Osteoblast (primary cell): ENCODE data around the gene UGT1A3. TPM values are rescaled to one million over a fixed set of nuclear protein-coding genes. Genes with fewer than 3 reads are reported as not detected.
"Not testable (repeated sequence)": the region's sequence is repeated elsewhere in the genome, so short reads cannot be mapped to it uniquely, and the experiment has no call there.

Source experiments
- DNase-seq: peaks from one replicate; pipeline ENCODE4 v3.0.0; 2011; ENCODE audit warnings: low spot score, mixed read lengths; ENCODE audit not compliant: insufficient read length; ENCODE audit errors: missing footprints
- H2AFZ ChIP-seq: 2 replicates; pipeline ENCODE4 v1.6.0; 2011; ENCODE audit warnings: mild to moderate bottlenecking, low read length
- H3K27ac ChIP-seq: 2 replicates; pipeline ENCODE4 v1.5.1; 2011; ENCODE audit warnings: mild to moderate bottlenecking, low read depth, low read length, moderate library complexity
- H3K27me3 ChIP-seq: 2 replicates; pipeline ENCODE4 v1.6.0; 2012; ENCODE audit warnings: mild to moderate bottlenecking, control low read depth, inconsistent platforms, low read length, moderate library complexity; ENCODE audit not compliant: insufficient read depth
- H3K36me3 ChIP-seq: 2 replicates; pipeline ENCODE4 v1.5.1; 2011; ENCODE audit warnings: mild to moderate bottlenecking, low read length, control low read depth, moderate library complexity; ENCODE audit not compliant: insufficient read depth
- H3K4me1 ChIP-seq: 2 replicates; pipeline ENCODE4 v1.5.1; 2011; ENCODE audit warnings: mild to moderate bottlenecking, low read length, control low read depth, moderate library complexity; ENCODE audit not compliant: insufficient read depth
- H3K4me2 ChIP-seq: 2 replicates; pipeline ENCODE4 v1.6.0; 2011; ENCODE audit warnings: mild to moderate bottlenecking, low read length; ENCODE audit not compliant: insufficient read depth
- H3K4me3 ChIP-seq: fragments of 200-600 bp; sonication (generic); 3 replicates; pipeline ENCODE4 v1.5.1; 2012; ENCODE audit warnings: mild to moderate bottlenecking, low read length, inconsistent platforms; ENCODE audit not compliant: insufficient read depth
- H3K79me2 ChIP-seq: 2 replicates; pipeline ENCODE4 v1.6.0; 2012; ENCODE audit warnings: mild to moderate bottlenecking, low read length, control low read depth, inconsistent platforms; ENCODE audit not compliant: insufficient read depth
- H3K9me3 ChIP-seq: 2 replicates; pipeline ENCODE4 v1.5.1; 2011; ENCODE audit warnings: low read depth, low read length, control low read depth
- H4K20me1 ChIP-seq: 2 replicates; pipeline ENCODE4 v1.6.0; 2012; ENCODE audit warnings: mild to moderate bottlenecking, low read length, control low read depth; ENCODE audit not compliant: insufficient read depth
- CTCF ChIP-seq: IDR thresholded peaks from 2 replicates; pipeline ENCODE4 v1.5.1; 2011; ENCODE audit warnings: mild to moderate bottlenecking, low read depth, low read length, moderate library complexity; ENCODE audit errors: extremely low read depth
- total RNA-seq: library from RNA; depleted of rRNA; stranded (reverse); fragments of >200 nt; gene quantifications from 2 replicates; pipeline ENCODE4 v1.2.3, GENCODE V29; 2012

UGT1A3 gene
- total RNA-seq, 1 donor, result not detected

GRCh38 chr2:233693963-233694362, 34.9 kb upstream of the UGT1A3 start:
- TF ChIP-seq CTCF, result no peak
- no peak for DNase-seq
- Histone ChIP-seq H3K9me3 (no peaks in the 10 kb centered on the region), H3K79me2 (no peaks in the 10 kb centered on the region), H3K4me1 (peaks cover 6% of the 10 kb centered on the region), H3K27ac (no peak overlapping the region), H4K20me1 (no peaks in the 10 kb centered on the region), H3K27me3 (peaks cover 8% of the 10 kb centered on the region), H2AFZ (no peak overlapping the region), H3K4me2 (no peak overlapping the region), H3K4me3 (no peak overlapping the region), H3K36me3 (no peaks in the 10 kb centered on the region)

GRCh38 chr2:233698740-233699139, 30.1 kb upstream of the UGT1A3 start:
- no peak overlapping the region for H3K4me2 ChIP-seq
- H4K20me1 ChIP-seq, result no peaks in the 10 kb centered on the region
- no peak overlapping the region for H3K27ac ChIP-seq
- H3K79me2 ChIP-seq, result no peaks in the 10 kb centered on the region
- H3K9me3 ChIP-seq, result no peaks in the 10 kb centered on the region
- no peak for TF ChIP-seq CTCF
- no peaks in the 10 kb centered on the region for H3K36me3 ChIP-seq
- peaks cover 8% of the 10 kb centered on the region for H3K4me1 ChIP-seq
- H2AFZ ChIP-seq, result no peak overlapping the region
- no peak overlapping the region for H3K4me3 ChIP-seq
- no peak for DNase-seq
- no peaks in the 10 kb centered on the region for H3K27me3 ChIP-seq

- H2AFZ ChIP-seq, result peak overlapping the region; percentile 4
- no peak overlapping the region for H3K4me2 ChIP-seq
- DNase-seq, result no peak
- no peaks in the 10 kb centered on the region for H3K79me2 ChIP-seq
- peaks cover 8% of the 10 kb centered on the region for H3K4me1 ChIP-seq
- no peaks in the 10 kb centered on the region for H3K36me3 ChIP-seq
- H3K4me3 ChIP-seq, result no peak overlapping the region
- H3K9me3 ChIP-seq, result no peaks in the 10 kb centered on the region
- H3K27ac ChIP-seq, result peak overlapping the region; percentile 86
- TF ChIP-seq CTCF, result no peak
- H3K27me3 ChIP-seq, result no peaks in the 10 kb centered on the region
- no peaks in the 10 kb centered on the region for H4K20me1 ChIP-seq
These were observed 29.3 kb upstream of the UGT1A3 start for GRCh38 chr2:233699424-233700027.

- no peak overlapping the region for H3K4me3 ChIP-seq
- H3K4me2 ChIP-seq, result no peak overlapping the region
- no peaks in the 10 kb centered on the region for H4K20me1 ChIP-seq
- peaks cover 8% of the 10 kb centered on the region for H3K4me1 ChIP-seq
- no peaks in the 10 kb centered on the region for H3K27me3 ChIP-seq
- no peak for DNase-seq
- TF ChIP-seq CTCF, result no peak
- no peaks in the 10 kb centered on the region for H3K9me3 ChIP-seq
- H3K79me2 ChIP-seq, result no peaks in the 10 kb centered on the region
- peak overlapping the region; percentile 4 for H2AFZ ChIP-seq
- peak overlapping the region; percentile 86 for H3K27ac ChIP-seq
- no peaks in the 10 kb centered on the region for H3K36me3 ChIP-seq
These were observed 28.7 kb upstream of the UGT1A3 start for GRCh38 chr2:233700028-233700635.

GRCh38 chr2:233700842-233701241, 28.0 kb upstream of the UGT1A3 start:
- H3K4me3 ChIP-seq, H3K27me3 ChIP-seq, H2AFZ ChIP-seq, H3K79me2 ChIP-seq, H3K27ac ChIP-seq, H3K36me3 ChIP-seq, H3K9me3 ChIP-seq, DNase-seq, H3K4me2 ChIP-seq, H3K4me1 ChIP-seq, H4K20me1 ChIP-seq: not testable (repeated sequence)
